GM19043 (cell line): ENCODE data around the gene PDE9A.

Source experiments
- ATAC-seq: cut with Tn5 transposase; IDR thresholded peaks from one replicate; pipeline ENCODE4 v1.9.1; 2021; ENCODE audit warnings: low read depth; ENCODE audit not compliant: unreplicated experiment

Gene PDE9A

DNA sequence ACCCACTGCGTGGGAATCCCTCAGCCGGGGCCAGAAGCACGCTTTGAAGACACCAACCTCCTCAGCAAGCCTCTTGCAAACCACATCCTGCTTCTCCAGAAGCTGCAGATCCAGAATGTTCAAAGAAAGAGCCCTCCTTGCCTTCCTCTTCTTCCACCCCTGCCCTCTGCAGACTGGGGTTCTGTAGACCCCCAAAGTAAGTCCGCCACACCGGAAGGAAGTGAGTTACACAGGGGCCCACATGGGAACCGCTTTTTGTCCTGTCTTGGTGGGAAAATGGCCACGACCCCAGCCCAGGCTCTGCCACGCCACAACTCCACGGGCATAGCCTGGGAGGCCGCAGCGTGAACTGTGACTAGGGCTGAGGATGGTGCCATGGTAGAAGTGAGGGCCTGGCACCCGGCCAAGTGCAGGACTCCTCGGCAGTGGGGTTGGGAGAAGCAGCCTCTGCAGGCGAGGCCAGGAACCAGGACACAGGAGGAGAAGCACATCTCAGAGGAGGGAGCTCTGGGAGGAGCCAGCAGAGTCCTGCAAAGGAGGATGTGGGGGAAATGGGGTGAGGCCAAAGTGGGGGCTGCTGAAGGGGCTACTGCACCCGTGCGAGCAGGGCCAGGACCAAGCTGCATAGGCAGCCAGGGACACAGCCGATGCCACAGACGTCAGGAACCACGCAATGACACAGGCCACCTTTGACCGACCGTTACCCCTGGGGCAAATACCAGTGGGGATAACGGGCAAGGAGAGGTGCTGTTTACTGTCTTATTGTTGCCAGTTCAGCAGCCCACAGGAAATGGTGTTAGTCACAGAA, 30.9 kb downstream of the PDE9A start:
- ATAC-seq, result no peak

DNA sequence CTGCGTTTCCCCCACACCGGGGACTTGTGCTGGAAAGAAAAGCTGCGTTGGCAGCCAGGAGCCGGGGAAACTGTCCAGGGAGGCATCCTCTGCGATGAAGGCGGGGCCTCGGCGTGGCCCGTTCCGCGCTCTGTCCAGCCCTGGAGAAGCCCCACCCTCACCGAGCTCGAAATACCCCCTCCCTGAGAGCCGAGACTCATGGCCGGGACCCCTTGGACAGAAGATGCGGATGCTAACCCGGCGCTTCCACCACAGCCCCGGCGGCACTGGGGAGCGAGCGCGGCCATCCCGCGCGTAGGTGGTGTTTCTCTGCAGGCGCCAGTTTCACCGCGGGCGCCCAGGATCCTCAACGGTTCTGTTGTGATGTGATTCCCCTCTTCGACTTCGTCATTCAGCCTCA, 31.6 kb downstream of the PDE9A start:
- ATAC-seq, result no peak

DNA sequence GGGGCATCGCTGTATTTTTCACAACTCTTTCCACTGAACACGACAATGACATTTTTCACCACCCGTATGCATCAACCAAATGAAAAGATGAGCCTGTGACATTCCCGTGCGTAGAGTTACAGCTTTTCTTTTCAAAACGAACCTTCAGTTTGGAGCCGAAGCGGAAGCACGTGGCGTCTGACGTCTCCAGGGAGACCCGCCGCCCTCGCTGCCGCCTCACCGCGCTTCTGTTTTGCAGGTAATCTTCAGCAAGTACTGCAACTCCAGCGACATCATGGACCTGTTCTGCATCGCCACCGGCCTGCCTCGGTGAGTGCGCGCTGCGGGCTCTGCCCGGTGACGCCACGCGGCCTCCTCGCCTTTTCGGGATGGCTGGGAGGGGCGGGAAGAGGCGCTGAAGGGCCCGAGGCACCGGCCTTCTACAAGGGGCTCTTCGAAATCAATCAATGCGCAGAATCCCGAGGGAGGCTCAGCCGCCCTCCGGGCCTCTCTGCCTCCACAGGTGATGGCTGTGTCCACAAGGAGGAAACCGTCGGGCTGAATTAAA, 32.6 kb downstream of the PDE9A start:
- no peak for ATAC-seq

GRCh38 chr21:42687796-42688195, 34.4 kb downstream of the PDE9A start:
- no peak for ATAC-seq

DNA sequence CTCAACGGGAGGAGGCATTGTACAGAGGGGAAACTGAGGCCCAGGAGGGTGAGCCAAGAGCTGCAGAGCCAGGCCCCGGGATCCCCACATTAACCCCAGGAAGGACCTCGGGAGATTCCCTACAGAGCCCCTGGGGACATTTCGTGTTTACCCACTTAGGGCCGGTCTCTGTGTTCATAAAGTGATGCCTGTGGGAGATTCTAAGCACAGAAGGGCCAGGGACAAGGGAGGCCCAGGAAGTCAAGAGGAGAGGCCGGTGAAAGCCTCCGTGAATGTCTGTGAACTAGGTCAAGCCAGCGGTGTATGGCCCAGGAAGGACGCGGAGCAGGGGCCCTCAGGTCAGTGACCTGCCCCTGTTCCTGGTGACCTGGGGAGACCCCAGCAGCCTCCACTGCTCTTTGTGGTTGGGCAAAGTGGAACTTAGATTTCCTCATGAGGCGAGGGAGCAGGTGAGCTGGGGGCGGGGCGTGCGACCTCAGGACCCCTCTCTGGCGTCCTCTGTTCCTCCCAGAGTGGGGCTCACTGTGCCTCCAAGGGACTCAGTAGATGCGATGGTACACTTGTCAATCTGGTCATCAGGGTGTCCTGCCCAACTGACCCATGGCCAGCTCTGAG, 34.9 kb downstream of the PDE9A start:
- ATAC-seq, result no peak

DNA sequence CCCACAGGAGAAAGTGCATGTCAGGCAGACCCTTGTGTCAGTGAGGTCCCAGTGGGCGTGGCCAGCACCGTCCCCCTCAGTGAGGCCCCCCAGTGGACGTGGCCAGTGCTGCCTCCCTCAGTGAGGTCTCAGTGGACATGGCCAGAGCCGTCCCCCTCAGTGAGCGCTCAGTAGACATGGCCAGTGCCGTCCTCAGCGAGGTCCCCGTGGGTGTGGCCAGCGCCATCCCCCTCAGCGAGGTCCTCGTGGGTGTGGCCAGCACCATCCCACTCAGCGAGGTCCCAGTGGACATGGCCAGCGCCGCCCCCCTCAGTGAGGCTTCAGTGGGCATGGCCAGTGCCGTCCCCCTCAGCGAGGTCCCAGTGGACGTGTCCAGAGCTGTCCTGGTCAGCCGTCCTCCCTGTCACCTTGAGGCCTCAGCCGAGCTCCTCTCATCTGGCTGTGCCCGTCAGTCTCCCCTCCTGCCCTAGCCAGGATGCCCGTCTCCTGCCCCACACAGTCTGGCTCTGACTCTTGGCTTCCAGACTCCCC, 35.5 kb downstream of the PDE9A start:
- no peak for ATAC-seq

DNA sequence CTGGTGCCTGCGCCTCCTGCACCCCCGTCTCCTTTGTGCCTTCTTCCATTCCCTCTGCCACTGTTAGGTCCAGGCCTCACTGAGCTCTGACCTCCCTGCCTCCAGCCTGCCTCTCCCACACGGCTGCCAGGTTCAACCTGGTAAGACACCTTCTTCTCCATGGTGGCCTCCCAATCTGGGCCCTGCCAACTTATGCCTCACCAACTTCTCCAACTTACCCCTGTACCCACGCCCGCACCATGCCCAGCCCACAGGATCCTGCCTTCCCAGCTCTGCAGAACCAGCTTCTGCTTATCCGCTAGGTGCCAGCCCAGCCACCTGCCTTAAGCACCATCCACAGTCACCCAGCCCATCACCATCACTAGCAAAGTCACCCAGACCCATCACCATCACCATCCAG, 37.2 kb downstream of the PDE9A start:
- ATAC-seq, result no peak

GRCh38 chr21:42691901-42692559, 38.6 kb downstream of the PDE9A start:
- no peak for ATAC-seq

GRCh38 chr21:42692688-42693087, 39.3 kb downstream of the PDE9A start:
- ATAC-seq, result no peak

DNA sequence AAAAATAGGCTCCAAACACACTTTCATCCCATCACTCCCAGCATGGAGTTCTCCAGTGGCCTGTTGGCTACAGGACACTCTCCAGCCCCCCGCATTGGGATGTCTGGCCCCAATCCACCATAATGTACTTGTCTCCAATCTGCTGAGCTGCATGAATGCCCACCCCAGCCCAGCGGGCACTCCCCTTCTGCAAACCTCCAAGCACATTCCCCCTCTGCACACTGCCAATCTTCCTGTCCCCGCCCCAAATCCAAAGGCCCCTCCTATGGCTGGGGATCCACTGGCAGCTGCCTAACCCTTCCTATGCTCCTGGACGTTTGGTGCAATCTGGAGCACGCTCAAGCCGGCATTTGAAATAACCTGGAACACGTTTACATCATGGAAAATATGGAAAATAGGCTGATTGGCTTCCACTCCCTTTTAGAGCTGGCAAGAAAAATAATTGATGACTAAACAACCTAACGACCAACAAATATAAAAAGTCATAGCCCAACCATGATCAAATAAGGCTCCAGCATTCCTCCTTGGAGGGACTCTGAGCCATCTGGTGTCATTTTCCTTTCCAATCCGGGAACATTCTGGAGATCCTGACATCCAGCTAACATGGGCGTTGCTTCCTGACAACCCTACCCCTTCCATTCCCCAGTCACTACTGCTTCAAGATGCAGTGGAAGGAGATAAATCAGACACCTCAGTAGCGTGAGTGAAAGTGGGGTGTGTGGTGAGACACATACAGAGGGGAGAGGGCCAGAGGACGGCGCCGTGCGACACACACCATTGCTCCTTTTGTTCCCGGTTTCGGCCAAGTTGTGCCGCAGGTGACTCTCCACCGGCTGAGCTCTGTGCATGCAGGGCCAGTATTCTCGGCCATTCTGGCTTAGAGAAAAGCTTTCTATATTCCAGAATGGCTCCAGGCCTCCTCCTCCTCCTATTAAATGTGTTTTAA, 41.6 kb downstream of the PDE9A start:
- no peak for ATAC-seq

- no peak for ATAC-seq
Observed at GRCh38 chr21:42695697-42696380, 42.4 kb downstream of the PDE9A start.

- ATAC-seq, result no peak
Observed at GRCh38 chr21:42696501-42697040, 43.1 kb downstream of the PDE9A start.

DNA sequence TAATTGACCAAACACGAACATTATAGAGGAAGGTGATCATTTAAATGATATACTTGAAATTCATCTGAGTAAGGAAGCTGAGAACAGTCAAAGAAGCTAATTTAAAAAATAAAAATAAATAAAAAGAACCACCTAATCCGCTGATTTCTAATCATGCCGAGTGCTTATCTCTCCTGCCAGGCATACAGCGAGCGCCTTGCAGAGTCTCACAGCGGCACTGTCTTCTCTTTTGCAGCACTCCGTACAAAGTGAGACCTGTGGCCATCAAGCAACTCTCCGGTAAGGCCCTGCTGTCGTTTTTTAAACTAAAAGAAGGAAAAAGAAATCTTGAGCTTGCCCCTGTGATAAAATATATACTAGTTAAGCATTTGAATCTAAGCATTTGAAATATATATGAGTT, 45.3 kb downstream of the PDE9A start:
- no peak for ATAC-seq

- ATAC-seq, result no peak
Observed at GRCh38 chr21:42699196-42699595, 45.8 kb downstream of the PDE9A start.

GRCh38 chr21:42701706-42702456, 48.5 kb downstream of the PDE9A start:
- ATAC-seq, result no peak

DNA sequence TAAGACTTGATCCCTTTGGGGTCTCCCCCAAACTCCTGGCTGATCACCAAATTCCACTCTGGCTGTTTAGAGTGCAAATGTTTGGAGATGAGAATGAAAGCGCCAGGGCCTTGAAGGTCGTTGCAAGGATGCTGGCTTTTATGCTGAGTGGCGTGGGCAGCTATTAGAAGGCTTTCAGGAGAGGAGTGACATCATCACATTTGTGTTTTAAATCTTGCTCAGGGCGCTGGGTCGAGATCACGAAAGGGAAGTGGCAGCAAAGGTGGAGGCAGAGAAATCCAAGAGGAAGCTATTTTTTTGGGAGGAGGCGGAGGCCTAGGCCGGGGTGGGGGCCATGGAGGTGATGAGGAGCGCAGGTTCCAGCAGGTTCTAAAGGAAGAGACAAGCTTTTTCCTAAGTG, 49.3 kb downstream of the PDE9A start:
- no peak for ATAC-seq

DNA sequence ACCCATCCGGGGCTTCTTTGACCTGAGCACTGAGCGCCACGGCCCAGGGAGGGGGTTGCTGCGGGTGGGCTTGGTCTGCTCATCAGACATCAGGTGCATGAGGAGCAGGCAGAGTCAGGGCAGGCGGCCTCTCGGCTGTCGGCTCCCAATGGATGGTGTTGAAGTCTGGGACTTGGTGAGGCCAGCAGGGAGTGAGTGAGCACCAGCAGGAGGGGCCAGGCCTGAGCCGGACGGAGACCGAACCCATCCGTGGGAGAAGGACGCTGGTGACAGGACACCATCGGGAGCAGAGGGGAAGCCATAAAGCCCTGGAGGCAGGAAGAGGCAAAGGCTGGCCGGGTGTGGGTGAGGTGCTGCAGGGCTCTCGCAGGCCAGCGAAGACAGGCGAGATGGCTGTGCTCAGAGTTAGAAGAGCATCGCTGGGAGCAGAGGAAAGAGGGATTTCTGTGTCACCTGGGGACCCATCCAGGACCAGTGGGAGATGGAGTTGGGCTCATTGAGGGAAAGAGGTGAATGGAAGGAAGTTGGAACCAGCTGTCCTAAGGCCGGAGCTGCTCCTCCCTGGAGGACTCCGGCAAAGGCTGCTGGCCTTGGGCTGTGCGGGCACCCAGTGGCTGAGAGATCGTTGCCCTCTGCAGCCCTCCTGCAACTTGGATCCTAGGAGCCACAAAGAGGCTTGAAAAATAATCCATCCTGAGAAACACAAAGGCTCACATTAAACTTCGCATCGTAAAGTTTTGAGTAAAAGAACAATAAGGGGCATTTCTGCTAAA, 49.9 kb downstream of the PDE9A start:
- no peak for ATAC-seq

DNA sequence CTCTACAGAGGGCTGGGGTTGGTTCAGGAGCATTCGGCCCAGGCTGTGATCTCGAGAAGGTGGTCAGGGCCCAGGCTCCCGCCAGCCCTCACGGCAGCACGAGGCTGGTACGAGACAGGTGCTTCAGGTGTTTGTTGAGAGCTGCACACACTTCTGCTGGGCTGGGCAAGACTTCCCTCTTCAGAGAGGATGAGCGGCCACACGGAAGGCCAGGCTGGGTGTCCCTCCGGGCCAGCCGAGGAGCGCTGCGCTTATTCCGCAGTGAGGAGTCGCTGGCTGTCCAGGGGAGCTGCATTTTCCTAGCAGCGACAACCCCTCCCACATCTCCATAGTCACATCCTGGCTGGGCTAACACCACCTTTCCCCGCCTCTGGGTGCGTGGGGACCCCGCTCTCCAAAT, 50.5 kb downstream of the PDE9A start:
- no peak for ATAC-seq
